GM18907 (cell line): ENCODE measurements around the gene LAMA4.
"Not testable (repeated sequence)": the region's sequence is repeated elsewhere in the genome, so short reads cannot be mapped to it uniquely, and the experiment has no call there.

Experiments used
- ATAC-seq: cut with Tn5 transposase; IDR thresholded peaks from one replicate; pipeline ENCODE4 v1.9.1; 2021; ENCODE audit warnings: mild to moderate bottlenecking, moderate library complexity; ENCODE audit not compliant: unreplicated experiment

LAMA4 gene

DNA sequence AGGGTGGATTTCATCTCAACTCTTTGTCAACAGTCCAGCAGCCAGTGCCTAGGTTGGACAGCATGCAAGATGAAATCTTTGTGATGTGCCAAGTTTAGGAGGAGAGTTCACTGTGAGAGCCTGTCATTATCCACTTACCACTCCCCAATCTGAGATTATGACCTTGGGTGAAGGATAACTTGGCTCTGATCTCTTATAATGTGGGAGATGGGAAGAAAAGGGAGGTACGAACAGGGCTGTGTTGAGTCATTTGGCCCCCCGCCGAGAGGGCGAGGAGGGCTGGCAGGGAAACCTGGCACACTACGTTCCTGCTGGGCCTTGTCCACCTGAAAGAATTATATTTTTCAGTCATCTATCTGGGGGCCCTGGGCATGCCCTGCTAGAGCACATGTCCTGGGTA is 35.8 kb downstream of the LAMA4 start:
- ATAC-seq = no peak

- ATAC-seq = no peak
Observed at GRCh38 chr6:112216662-112217551, 37.5 kb downstream of the LAMA4 start.

DNA sequence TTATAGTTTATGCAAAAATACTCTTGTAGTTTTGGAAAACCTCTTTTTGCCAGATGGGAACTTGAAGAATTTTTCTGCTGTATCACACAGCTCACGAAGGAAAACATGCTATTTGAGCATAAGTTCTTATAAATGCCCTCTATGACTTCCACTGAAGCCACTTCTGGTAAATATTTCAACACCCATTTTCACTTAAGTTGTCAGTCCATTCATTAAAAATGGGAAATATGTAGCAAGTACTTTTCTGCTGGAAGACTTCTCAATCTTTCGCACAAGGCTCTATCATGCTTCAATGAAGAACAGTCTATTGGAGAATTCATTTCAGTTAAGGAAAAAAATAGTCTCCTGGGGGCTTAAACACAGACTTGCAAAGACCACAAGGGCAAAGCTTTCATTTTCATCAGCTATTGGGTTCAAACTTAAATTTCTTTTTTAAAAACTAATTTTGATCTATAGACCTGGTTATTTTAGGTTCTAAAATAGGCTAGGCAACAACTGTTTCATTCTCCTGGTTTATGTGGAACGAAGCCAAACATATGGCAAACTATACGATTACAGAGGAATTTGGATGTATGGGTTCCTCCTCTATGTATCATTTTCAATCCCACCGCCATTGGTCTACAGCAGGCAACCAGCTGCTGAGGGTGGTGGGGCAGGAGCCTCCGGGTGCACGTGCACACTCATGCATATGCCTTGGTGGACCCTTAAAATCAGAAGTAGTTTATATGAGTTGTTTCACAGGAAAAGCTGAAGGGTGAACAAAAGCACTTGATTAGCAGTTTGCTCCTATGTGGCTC is 38.7 kb downstream of the LAMA4 start:
- ATAC-seq = no peak

DNA sequence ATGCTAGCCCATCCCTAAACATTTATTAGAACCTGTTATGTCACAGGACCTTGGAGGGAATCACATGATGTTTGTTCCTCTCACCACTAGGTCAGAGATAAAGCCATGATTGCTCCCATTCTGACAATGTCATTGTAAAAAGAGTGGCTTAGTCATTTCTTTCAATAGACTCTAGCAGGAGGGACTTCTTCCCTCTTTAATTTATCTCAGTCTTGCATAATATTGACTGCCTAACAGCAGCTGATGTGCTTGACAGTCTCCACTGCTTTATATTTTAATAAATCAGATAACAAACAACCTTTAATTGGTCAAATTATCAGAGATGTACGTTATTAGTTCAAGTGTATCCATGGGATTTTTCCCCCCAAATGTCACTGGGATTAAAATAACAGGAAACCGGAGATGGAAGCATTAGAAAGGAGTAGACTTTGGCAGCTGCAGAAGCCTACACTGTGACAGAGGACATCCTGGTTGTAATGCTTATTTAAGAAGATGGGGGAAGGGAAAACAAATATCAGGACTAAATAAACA is 39.6 kb downstream of the LAMA4 start:
- ATAC-seq = no peak

- ATAC-seq = no peak
Observed at GRCh38 chr6:112210852-112211251, 43.5 kb downstream of the LAMA4 start.

- no peak for ATAC-seq
Observed at GRCh38 chr6:112209131-112209530, 45.2 kb downstream of the LAMA4 start.

DNA sequence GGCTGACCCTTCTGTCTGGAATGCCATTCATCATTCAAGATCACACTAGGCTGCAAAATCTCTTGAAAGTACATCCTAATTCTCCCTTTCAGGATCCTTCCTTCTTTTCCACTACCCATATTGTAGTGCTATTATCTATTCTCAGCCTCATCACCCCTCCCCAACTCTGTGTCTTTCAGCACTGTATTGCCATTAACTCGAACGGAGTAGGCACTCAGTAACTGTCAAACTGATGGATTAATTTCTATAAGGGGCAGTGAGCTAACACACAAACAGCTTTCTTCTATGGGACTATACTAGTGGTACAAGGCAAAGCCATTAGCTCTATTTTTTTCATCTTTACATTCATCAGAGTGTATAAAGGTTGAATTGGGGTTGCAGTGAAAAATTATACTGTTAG is 46.6 kb downstream of the LAMA4 start:
- ATAC-seq = no peak

DNA sequence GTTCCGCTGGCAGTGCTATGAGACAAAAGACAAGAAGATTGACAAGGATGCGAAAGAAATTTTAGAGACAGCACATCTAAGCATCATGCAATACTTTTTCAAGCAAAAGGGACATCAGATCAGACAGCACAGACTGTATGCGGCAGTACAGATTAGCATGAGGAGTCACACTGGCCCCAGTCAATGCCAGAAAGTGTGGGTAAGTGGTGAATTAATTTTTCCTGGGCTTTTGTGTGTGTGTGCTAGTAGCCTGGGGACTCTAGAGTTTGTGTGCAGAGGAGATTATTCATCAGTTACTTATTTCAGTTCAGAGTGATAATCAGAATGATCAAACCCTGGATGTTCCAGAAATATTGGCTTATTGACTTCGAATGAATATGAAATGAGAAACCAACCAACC is 47.2 kb downstream of the LAMA4 start:
- no peak for ATAC-seq

GRCh38 chr6:112206110-112206458 is 48.3 kb downstream of the LAMA4 start:
- no peak for ATAC-seq

DNA sequence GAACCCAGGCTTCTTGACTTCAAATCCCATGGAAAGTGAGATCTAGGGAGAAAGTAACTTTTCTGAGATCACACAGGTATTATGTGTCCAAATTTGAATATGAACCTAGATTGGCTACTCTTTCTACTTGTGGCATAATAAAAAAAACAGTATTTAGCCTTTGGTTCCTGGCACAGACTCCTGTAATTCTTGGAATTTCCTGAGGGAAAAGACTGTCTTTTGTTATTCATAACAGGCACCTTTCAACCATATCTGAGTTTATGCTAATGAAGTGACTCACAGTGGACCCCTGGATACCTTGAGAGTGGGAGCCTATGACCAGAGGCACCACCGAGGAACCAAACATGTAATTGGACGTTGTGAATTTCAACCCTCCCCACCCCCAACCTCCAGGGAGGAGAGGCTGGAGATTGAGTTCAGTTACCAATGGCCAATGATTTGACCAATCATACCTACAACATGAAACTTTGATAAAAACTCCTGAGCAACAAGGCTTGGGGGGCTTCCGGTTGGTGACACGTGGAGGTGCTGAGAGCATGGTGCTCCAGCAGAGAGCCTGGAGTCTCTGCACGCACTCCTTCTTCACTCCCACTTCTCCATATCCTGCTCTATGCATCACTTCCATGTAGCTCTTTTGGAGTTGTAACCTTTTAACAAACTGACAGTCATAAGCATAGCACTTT is 48.8 kb downstream of the LAMA4 start:
- no peak for ATAC-seq

DNA sequence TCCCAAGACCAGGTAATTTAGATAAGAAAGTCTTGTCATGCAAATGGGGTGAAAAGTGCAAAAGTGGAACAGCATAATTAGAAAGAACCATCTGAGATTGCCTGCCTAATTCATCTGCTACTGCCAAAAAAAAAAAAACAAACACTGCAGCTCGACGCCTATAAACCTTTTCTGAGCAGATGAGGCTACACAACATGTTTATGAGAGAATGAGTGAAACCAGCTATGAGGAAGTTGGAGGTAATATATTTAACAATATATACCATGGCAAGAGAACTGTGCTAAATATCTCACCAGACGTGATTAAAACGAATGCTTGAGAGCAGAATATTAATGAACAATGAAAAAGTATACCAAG is 50.0 kb downstream of the LAMA4 start:
- peak; percentile 32 for ATAC-seq

DNA sequence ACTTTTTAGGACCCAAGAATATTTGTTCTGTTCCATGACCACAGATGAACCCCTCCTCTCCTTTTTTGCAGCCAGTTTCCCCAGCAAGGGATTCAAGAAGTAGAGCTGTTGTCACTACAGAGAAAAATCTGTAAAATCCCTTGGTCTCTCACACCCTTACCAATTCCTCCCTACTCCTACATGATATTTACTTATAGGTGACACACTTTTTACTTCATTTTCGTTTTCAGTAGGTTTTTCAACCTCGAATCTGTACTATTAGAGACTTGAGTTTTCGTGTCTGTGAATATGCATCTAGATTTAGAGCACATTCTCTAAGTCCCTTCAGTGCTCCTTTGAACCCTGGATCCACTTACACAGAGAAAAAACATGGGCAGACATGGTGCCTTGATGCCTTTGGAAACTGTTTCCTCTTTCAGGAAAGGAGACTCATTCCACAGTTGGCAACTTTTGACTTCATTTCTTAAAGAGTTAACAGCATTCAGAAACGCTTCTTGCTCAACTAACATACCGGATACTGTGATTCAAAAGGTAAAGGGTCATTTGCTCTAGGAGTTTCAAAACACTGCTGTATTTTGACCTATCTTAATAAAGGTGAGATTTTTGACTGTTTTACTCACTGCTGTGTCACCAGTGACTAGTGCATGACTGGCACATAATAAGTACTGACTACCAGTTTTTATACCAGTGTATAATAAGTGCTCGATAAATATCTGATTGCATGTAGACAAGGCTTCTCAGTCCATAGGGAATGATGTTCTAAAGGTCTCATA is 50.6 kb downstream of the LAMA4 start:
- peak; percentile 70 for ATAC-seq

GRCh38 chr6:112202639-112203341 is 51.6 kb downstream of the LAMA4 start:
- peak; percentile 92 for ATAC-seq

GRCh38 chr6:112200185-112200914 is 54.0 kb downstream of the LAMA4 start:
- not testable (repeated sequence) for ATAC-seq

- ATAC-seq = no peak
Observed at GRCh38 chr6:112199001-112199403, 55.4 kb downstream of the LAMA4 start.

DNA sequence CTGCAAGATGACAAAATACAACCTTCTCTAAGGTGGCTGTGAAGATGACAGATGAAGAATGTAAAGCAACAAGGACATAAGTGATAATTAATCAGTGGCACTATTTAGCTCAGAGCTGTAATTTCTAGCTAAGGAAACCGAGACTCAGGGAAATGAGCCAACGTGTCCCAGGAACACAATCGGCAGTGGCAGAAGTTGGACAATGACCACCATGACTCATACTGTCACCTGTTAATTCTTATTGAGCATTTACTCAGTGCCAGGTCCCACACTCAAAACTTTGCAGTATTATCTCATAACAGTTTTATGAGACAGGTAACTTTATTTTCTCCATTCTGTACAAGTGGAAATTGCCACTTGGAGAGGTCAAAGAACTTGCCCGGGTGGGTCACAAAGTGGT is 55.8 kb downstream of the LAMA4 start:
- ATAC-seq = no peak

DNA sequence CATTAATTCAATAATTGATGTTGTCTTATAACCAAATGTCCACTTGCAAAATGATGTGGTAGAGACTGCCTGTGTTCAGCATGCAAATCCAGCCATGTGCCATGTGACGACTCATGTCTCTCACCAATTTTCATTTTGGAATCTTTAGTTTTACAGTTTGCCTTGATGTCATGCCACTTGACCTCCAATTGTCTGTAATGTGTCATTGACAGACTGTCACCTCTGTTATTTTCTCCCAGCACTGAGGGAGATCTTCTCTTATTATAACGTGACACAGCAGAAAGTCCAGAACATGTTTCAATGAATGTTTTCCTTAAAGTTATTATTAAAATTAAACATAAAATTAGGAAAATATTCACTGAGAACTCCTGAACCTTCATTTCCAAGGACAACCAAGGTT is 56.7 kb downstream of the LAMA4 start:
- no peak for ATAC-seq

GRCh38 chr6:112196306-112196705 is 58.1 kb downstream of the LAMA4 start:
- ATAC-seq = no peak

GRCh38 chr6:112195166-112195565 is 59.2 kb downstream of the LAMA4 start:
- no peak for ATAC-seq
